Brain pericyte (primary cell): Measurements from ENCODE around the gene BNIP1.

Experiments
- DNase-seq: peaks from one replicate; pipeline ENCODE4 v3.0.0-alpha.2; 2012; ENCODE audit warnings: low read depth, low spot score

BNIP1 gene

DNA sequence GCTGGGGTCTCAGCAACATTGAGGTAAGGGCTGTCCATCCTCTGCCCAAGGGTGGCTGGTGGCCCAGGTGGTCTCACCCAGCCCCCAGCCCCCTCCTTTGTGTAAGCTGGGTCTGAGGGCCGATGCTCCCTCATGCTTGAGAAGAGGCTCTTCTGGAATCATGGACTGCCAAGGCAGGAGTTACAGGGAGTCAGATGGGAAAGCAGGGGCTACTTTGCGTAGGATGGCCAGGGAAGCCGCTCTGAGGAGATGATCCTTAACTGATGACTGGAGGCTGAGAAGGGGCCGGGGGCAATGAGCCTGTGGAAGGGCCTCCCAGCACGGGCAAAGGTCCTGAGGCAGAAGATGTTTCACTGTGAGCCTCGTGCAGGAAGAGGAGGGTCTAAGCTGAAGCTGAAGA lies 67.0 kb downstream of the BNIP1 start:
- no peak for DNase-seq

DNA sequence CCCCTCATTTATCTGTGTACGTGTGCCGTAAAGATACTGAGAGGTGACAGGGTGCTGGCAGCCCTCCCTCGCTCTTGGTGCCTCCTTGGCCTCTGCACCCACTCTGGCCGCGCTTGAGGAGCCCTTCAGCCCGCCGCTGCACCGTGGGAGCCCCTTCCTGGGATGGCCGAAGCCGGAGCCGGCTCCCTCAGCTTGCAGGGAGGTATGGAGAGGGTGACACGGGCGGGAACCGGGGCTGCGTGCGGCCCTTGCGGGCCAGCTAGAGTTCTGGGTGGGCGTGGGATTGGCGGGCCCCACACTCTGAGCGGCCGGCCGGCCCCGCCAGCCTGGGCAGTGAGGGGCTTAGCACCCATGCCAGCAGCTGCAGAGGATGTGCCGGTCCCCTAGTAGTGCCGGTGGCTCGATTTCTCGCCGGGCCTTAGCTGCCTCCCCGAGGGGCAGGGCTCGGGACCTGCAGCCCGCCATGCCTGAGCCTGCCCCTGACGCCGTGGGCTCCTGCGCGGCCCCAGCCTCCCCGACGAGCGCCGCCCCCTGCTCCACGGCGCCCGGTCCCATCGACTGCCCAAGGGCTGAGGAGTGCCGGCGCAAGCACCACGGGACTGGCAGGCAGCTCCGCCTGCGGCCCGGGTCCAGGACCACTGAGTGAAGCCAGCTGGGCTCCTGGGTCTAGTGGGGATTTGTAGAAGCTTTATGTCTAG lies 69.1 kb downstream of the BNIP1 start:
- no peak for DNase-seq
